Measurements from ENCODE around the gene C20orf202.

The C20orf202 gene

GRCh38 chr20:1184638-1185315 lies 18.5 kb upstream of the C20orf202 start, which contains the start of gene TMEM74B:
TSS of gene TMEM74B (minus strand) at chr20:1184981. CDS start at chr20:1183801, 1,180 bp downstream.
- peak in 1 of 5 experiments; percentile 25 for DNase-seq

- peak in 1 of 5 experiments; percentile 15 for DNase-seq
Observed at GRCh38 chr20:1185316-1185741, 17.9 kb upstream of the C20orf202 start.

GRCh38 chr20:1185790-1186334 lies 17.4 kb upstream of the C20orf202 start:
- peak in 3 of 5 experiments; percentile 13 to 73 (median 24) for DNase-seq

GRCh38 chr20:1186367-1186991 lies 16.8 kb upstream of the C20orf202 start:
- no peak for DNase-seq

- no peak for DNase-seq
Observed at GRCh38 chr20:1187605-1188171, 15.6 kb upstream of the C20orf202 start.

- no peak for DNase-seq
Observed at GRCh38 chr20:1188347-1188746, 14.9 kb upstream of the C20orf202 start.

- DNase-seq = no peak
Observed at GRCh38 chr20:1189827-1190226, 13.4 kb upstream of the C20orf202 start.

- DNase-seq = no peak
Observed at GRCh38 chr20:1190847-1191246, 12.4 kb upstream of the C20orf202 start.

- no peak for DNase-seq
Observed at GRCh38 chr20:1191299-1191698, 12.0 kb upstream of the C20orf202 start.

- DNase-seq = no peak
Observed at GRCh38 chr20:1195226-1195625, 8.0 kb upstream of the C20orf202 start.

- no peak for DNase-seq
Observed at GRCh38 chr20:1196634-1197033, 6.6 kb upstream of the C20orf202 start.

- no peak for DNase-seq
Observed at GRCh38 chr20:1197801-1198200, 5.5 kb upstream of the C20orf202 start.

- no peak for DNase-seq
Observed at GRCh38 chr20:1198751-1199150, 4.5 kb upstream of the C20orf202 start.

- no peak for DNase-seq
Observed at GRCh38 chr20:1199212-1199873, 3.9 kb upstream of the C20orf202 start.

GRCh38 chr20:1199964-1200363 lies 3.3 kb upstream of the C20orf202 start:
- no peak for DNase-seq

- DNase-seq = no peak
Observed at GRCh38 chr20:1203630-1204029, 376 bp downstream of the C20orf202 start.

GRCh38 chr20:1204113-1204512 lies 859 bp downstream of the C20orf202 start:
- no peak for DNase-seq

- DNase-seq = no peak
Observed at GRCh38 chr20:1204576-1204975, 1.3 kb downstream of the C20orf202 start.

- DNase-seq = no peak
Observed at GRCh38 chr20:1205802-1206201, 2.5 kb downstream of the C20orf202 start.

- no peak for DNase-seq
Observed at GRCh38 chr20:1206366-1207148, 3.3 kb downstream of the C20orf202 start.

- DNase-seq = no peak
Observed at GRCh38 chr20:1207293-1207878, 4.1 kb downstream of the C20orf202 start.

Measured in T-helper 2 cell (primary cell).